Fibroblast of villous mesenchyme (primary cell): Measurements from ENCODE around the gene KDM6A. TPM values are rescaled to one million over a fixed set of nuclear protein-coding genes. Genes with fewer than 3 reads are reported as not detected.
"Not testable (repeated sequence)": the region's sequence is repeated elsewhere in the genome, so short reads cannot be mapped to it uniquely, and the experiment has no call there.

Source experiments
- DNase-seq: peaks from one replicate; pipeline ENCODE4 v3.0.0-alpha.2; 2010; ENCODE audit warnings: low read depth
- H3K4me3 ChIP-seq: 2 replicates; pipeline ENCODE4 v1.5.1; 2011; ENCODE audit warnings: low read depth, mild to moderate bottlenecking, low read length
- total RNA-seq: library from RNA; depleted of rRNA; stranded (reverse); fragments of >200 nt; gene quantifications from 2 replicates; pipeline ENCODE4 v1.2.3, GENCODE V29; 2012
- TF ChIP-seq, protein P1 (sequence below): IDR thresholded peaks from 2 replicates; pipeline ENCODE4 v1.5.1; 2012; ENCODE audit warnings: low read depth, mild to moderate bottlenecking, low read length; ENCODE audit not compliant: insufficient read depth

Gene KDM6A
- total RNA-seq, 1 donor, result 27.6 TPM

DNA sequence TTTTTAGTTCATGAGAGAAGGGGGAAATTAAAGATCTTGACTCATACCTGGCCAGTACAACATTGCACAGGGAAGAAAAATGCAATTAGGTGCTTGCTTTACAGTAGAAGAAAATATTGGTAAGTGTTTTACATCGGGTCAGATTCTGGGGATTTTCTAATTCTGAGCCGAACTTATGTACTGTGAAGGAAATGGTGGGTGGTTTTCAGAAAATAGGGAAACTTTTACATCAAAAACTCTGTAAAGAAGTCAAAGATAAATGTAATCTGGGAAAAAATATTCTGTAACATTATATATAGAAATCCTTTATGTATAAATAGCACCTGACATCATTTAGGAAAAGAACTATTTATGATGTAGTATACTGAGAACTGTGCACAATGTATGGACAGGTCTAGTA is 75.4 kb downstream of the KDM6A start:
- TF ChIP-seq, protein P1, sequence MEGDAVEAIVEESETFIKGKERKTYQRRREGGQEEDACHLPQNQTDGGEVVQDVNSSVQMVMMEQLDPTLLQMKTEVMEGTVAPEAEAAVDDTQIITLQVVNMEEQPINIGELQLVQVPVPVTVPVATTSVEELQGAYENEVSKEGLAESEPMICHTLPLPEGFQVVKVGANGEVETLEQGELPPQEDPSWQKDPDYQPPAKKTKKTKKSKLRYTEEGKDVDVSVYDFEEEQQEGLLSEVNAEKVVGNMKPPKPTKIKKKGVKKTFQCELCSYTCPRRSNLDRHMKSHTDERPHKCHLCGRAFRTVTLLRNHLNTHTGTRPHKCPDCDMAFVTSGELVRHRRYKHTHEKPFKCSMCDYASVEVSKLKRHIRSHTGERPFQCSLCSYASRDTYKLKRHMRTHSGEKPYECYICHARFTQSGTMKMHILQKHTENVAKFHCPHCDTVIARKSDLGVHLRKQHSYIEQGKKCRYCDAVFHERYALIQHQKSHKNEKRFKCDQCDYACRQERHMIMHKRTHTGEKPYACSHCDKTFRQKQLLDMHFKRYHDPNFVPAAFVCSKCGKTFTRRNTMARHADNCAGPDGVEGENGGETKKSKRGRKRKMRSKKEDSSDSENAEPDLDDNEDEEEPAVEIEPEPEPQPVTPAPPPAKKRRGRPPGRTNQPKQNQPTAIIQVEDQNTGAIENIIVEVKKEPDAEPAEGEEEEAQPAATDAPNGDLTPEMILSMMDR, result no peak
- no peak overlapping the region for H3K4me3 ChIP-seq
- DNase-seq, result no peak

DNA sequence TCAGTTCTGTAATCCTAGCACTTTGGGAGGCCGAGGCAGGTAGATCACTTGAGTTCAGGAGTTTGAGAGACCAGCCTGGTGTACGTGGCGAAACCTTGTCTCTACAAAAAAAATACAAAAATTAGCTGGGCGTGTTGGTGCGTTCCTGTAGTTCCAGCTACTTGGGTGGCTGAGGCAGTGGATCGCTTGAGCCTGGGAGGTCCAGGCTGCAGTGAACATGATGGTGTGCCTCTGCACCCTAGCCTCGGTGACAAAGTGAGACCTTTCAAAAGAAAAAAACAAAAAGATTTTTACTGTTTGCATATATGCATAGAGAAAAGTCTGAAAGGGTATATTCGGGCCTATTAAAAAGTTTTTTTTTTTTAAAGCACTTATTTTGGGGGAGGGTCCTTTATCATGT is 76.1 kb downstream of the KDM6A start:
- DNase-seq, result no peak
- TF ChIP-seq, protein P1, result no peak

DNA sequence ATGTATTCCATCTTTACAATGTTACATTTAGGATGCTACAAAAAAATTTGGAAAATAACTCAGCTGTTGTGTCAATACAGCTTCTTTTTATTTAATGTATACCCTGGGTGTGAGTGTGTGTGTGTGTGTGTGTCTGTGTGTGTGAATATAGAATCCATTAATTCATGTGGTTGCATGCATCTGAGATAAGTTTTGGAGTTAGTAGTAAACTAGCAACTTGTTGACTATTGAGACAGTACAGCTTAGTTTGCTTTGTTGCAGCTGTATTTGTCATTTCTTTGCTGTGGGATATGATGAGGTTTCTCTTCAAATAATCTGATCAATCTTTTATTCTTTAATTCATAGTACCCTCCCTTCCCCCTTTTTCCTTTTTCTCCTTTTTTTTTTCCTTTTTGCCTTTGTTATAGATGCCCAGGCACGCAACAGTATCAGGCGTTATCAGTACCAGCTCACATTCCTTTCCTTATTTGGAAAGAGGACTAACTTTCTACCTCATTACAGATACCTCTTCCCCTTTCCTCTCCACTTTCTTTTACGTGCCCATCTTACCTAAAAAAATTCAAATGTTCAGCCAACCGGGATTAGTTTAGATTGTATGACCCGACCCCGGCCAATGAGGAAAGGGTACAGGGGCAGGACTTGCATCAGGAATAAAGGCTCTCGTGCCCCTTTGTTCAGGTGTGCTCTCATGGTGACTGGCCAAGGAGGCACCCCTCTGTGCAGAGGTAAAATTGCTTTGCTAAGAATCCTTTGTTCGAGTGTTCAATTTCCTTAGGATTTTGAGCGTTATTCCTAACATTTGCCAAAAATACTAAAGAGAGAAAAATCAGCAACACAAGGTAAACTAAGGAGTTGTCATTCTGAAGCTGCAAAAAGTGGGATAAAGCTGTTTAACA is 77.7 kb downstream of the KDM6A start:
- not testable (repeated sequence) for DNase-seq, H3K4me3 ChIP-seq

More for the DNA sequence above, 76.1 kb downstream of the KDM6A start:
- no peak overlapping the region for H3K4me3 ChIP-seq

DNA sequence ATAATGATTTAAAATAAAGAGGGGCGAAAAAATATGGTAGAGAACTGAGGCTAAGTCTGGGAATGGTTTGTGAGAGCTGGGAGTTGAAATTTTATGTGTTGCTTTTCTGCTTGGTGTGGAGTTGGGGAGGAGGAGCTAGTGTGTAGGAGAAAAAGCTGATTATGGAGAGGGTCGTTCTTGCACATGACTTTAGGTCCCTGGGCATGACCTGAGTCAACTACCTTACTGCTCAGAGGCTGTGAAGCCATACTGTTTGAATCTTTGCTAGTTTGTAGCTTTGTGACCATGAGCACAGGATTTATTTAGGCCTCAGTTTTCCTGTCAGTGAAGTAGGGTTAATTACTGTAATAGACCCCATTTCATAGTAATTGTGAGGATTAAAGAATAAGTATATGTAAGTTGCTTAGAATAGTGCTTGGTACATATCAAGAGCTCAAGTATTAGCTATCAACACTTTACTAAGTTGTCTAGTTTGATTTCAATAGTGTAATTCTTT is 78.6 kb downstream of the KDM6A start:
- DNase-seq, result no peak
- TF ChIP-seq, protein P1, result no peak

DNA sequence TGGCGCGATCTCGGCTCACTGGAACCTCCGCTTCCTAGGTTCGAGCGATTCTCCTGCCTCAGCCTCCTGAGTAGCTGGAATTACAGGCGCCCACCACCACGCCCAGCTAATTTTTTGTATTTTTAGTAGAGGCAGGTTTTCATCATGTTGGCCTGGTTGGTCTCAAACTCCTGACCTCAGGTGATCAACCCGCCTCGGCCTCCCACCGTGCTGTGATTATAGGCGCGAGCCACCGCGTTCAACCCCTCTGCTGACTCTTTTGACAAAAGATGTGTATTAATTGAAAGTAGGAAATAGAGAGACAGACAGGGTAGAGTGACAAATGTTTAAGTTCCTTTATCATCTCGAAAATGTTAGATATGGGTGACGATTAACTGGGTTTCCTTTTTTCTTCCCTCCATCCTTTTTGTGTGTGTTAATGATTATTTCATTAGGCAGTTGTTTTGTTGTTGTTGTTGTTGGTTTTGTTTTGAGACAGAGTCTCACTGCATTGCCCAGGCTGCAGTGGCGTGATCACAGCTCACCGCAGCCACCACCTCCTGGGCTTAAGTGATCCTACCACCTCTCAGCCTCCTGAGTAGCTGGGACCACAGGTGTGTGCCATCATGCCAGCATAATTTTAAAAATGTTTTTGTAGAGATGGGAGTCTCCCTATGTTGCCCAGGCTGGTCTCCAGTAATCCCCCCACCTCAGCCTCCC is 79.5 kb downstream of the KDM6A start:
- H3K4me3 ChIP-seq, result no peak overlapping the region
- TF ChIP-seq, protein P1, result no peak
- DNase-seq, result no peak

More for the DNA sequence above, 78.6 kb downstream of the KDM6A start:
- H3K4me3 ChIP-seq, result no peak overlapping the region

DNA sequence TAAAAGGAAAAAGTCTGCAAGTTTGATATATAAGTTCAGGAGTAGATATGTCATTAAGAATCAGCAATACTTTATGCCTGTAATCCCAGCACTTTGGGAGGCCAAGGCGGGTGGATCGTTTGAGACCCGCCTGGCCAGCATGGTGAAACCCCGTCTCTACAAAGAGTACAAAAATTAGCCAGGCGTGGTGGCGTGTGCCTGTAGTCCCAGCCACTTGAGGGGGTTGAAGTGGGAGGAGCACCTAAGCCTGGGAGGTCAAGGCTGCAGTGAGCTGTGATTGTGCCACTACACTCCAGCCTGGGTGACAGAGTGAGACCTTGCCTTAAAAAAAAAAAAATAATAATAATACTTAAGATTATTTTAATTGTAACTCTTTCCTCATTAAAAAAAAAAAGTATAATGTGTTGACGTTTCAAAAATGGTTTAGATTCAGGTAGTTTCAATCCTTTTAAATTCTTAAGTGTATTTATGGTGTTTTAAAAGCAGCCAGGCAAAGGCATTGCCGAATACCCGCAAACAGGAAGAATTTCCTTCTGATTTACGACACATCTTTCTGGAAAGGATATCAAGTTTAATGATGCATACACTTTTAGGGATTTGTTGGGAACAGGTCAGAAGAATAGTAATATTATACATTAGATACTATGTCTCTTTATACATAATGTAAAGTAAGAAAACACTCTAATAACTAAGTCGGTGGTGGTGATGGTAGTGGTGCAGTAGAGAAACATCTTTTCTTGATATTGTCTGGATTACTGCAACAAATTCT is 80.9 kb downstream of the KDM6A start:
- no peak for DNase-seq
- TF ChIP-seq, protein P1, result no peak
- no peak overlapping the region for H3K4me3 ChIP-seq
